Endothelial cell of umbilical vein (primary cell): Measurements from ENCODE around the gene TAAR8. TPM values are rescaled to one million over a fixed set of nuclear protein-coding genes. Genes with fewer than 3 reads are reported as not detected.

Source experiments
- BruUV-seq: library from RNA; stranded (reverse); fragments of 400-500 nt; replicated peaks from 2 replicates; lab custom pipeline; 2021; lab: Mats Ljungman, UMichigan
- CTCF ChIA-PET: fragments of 300-600, 350-600 bp; sonication (Branson Sonifier 250); formaldehyde crosslinking; loops from one replicate; lab custom pipeline; 2021; ENCODE audit warnings: antibody characterized with exemption, inconsistent platforms; lab: Charles Lee
- POLR2A ChIA-PET: fragments of 300-600, 350-600 bp; sonication (Branson Sonifier 250); formaldehyde crosslinking; loops from one replicate; lab custom pipeline; 2021; ENCODE audit warnings: antibody characterized with exemption, inconsistent platforms; lab: Charles Lee
- DNase-seq: peaks from one replicate; pipeline ENCODE4 v3.0.0-alpha.2; 2011; ENCODE audit warnings: low read depth, low spot score
- FAIRE-seq: peaks from 2 replicates; lab custom pipeline; 2011; peaks lifted over from hg19 to GRCh38; lab: Jason Lieb, UNC
- H2AFZ ChIP-seq: 2 replicates; pipeline ENCODE4 v1.6.0; 2012; ENCODE audit warnings: low read depth, low read length, control low read depth, inconsistent platforms
- H3K27ac ChIP-seq: 2 replicates; pipeline ENCODE4 v1.5.1; 2011; ENCODE audit warnings: low read depth, mild to moderate bottlenecking, control low read depth, low read length, moderate library complexity; ENCODE audit not compliant: insufficient read depth
- H3K27me3 ChIP-seq, 2 experiments: 2 replicates each; pipeline versions ENCODE4 v1.6.0 to v1.6.1; 2011; ENCODE audit warnings: low read length in 2 of 2, mixed read lengths in 1 of 2; ENCODE audit not compliant: control insufficient read depth in 2 of 2, insufficient read depth in 2 of 2
- H3K36me3 ChIP-seq, 2 experiments: 2 replicates in 1 of 2; 3 replicates in 1 of 2; pipeline ENCODE4 v1.5.1; 2011; ENCODE audit warnings: low read length in 2 of 2, mild to moderate bottlenecking in 1 of 2, moderate library complexity in 1 of 2; ENCODE audit not compliant: control insufficient read depth in 2 of 2, insufficient read depth in 2 of 2; ENCODE audit errors: extremely low read depth in 1 of 2
- H3K4me1 ChIP-seq: 3 replicates; pipeline ENCODE4 v1.5.1; 2011; ENCODE audit warnings: mild to moderate bottlenecking, low read length; ENCODE audit not compliant: control insufficient read depth, insufficient read depth; ENCODE audit errors: extremely low read depth
- H3K4me2 ChIP-seq: 2 replicates; pipeline ENCODE4 v1.6.1; 2011; ENCODE audit warnings: low read length, control low read depth, mixed read lengths; ENCODE audit not compliant: insufficient read depth
- H3K4me3 ChIP-seq, 3 experiments: fragments of 200-600 bp in 1 of 3; sonication (generic), shearing (Covaris generic) in 1 of 3; replicated peaks in 1 of 3; 2 replicates each; pipeline ENCODE4 v1.5.1; 2011 to 2016; ENCODE audit warnings: control low read depth in 3 of 3, low read length in 3 of 3, mild to moderate bottlenecking in 2 of 3, inconsistent platforms in 1 of 3, low read depth in 1 of 3, moderate library complexity in 1 of 3; ENCODE audit not compliant: insufficient read depth in 1 of 3
- H3K79me2 ChIP-seq: 2 replicates; pipeline ENCODE4 v1.6.0; 2012; ENCODE audit warnings: low read length, inconsistent platforms; ENCODE audit not compliant: control insufficient read depth, insufficient read depth
- H3K9ac ChIP-seq: replicated peaks from 2 replicates; pipeline ENCODE3; 2011; ENCODE audit warnings: low read length, control low read depth; ENCODE audit not compliant: insufficient read depth; ENCODE audit errors: extremely low read depth
- H3K9me1 ChIP-seq: replicated peaks from 3 replicates; pipeline ENCODE4 v1.6.0; 2011; ENCODE audit warnings: mild to moderate bottlenecking, low read length; ENCODE audit not compliant: control insufficient read depth, insufficient read depth; ENCODE audit errors: extremely low read depth
- H3K9me3 ChIP-seq: replicated peaks from 2 replicates; pipeline ENCODE4 v1.5.1; 2012; ENCODE audit warnings: low read length, inconsistent platforms; ENCODE audit not compliant: control insufficient read depth, insufficient read depth
- H4K20me1 ChIP-seq: replicated peaks from 2 replicates; pipeline ENCODE3; 2011; ENCODE audit warnings: mild to moderate bottlenecking, low read length; ENCODE audit not compliant: control insufficient read depth, insufficient read depth; ENCODE audit errors: extremely low read depth
- CTCF ChIP-seq, 2 donors: IDR thresholded peaks; 1 replicate in 1 of 2; 2 replicates in 1 of 2; pipeline ENCODE4 v1.5.1; 2011; ENCODE audit warnings: low read length in 2 of 2, mild to moderate bottlenecking in 2 of 2, moderate library complexity in 2 of 2, control low read depth in 1 of 2, inconsistent platforms in 1 of 2, low read depth in 1 of 2; ENCODE audit not compliant: insufficient read depth in 1 of 2; ENCODE audit errors: extremely low read depth in 1 of 2
- FOS ChIP-seq: IDR thresholded peaks from 2 replicates; pipeline ENCODE4 v1.6.1; 2011; ENCODE audit warnings: mild to moderate bottlenecking, low read length, moderate library complexity, borderline replicate concordance; ENCODE audit not compliant: insufficient read depth
- GATA2 ChIP-seq: IDR thresholded peaks from 2 replicates; pipeline ENCODE4 v1.7.0; 2011; ENCODE audit warnings: low read depth, mild to moderate bottlenecking, moderate library complexity, mixed read lengths, low read length; ENCODE audit not compliant: insufficient read length, insufficient read depth
- MYC ChIP-seq: IDR thresholded peaks from one replicate; pipeline ENCODE4 v1.6.1; 2011; ENCODE audit warnings: mild to moderate bottlenecking, low read depth, low read length
- dilution Hi-C: fragments of 300-500 bp; cut with MboI; formaldehyde crosslinking; loops from one replicate; pipeline ENCODE4 v1.15.0; 2019; ENCODE audit warnings: low sequenced_read_pairs; ENCODE audit not compliant: extremely low pct_ligation_motif_present
- intact Hi-C: fragments of 100-400 bp; cut with micrococcal nuclease; formaldehyde crosslinking; loops from one replicate; pipeline ENCODE4 v1.10.0; 2022
- polyA plus RNA-seq, 4 experiments: library from polyadenylated mRNA; depleted of rRNA in 3 of 4; stranded (reverse) in 3 of 4; unstranded in 1 of 4; fragments of >200 nt; gene quantifications; 2 replicates each; pipeline versions ENCODE4 v1.2.1 to v1.2.3, GENCODE V29; 2011 to 2012; ENCODE audit warnings: missing spikeins in 1 of 4
- total RNA-seq: library from RNA; stranded (reverse); gene quantifications from 2 replicates; pipeline ENCODE4 v1.2.3, GENCODE V29; 2021

The TAAR8 gene
- total and polyA plus RNA-seq, 2 donors (not counting 3 experiments of a cell fraction or from before 2014, with no cell fraction given), result not detected

GRCh38 chr6:132520953-132521352 is 31.5 kb upstream of the TAAR8 start:
- Histone ChIP-seq H3K36me3 (no peaks in the 10 kb centered on the region), H2AFZ (no peak overlapping the region), H3K9me1 (no peaks in the 10 kb centered on the region), H3K4me3 (no peak overlapping the region), H3K4me2 (no peak overlapping the region), H3K27me3 (peaks cover 9 to 30% of the 10 kb centered on the region in 2 experiments), H3K9ac (no peak overlapping the region), H4K20me1 (no peaks in the 10 kb centered on the region), H3K9me3 (no peaks in the 10 kb centered on the region), H3K4me1 (no peaks in the 10 kb centered on the region), H3K27ac (no peak overlapping the region), H3K79me2 (no peaks in the 10 kb centered on the region)
- ChIA-PET POLR2A (no interaction called here), CTCF (interaction anchor here (5.6 kb wide), 1 partner anchor 9 kb away, joined by 45 read pairs; no protein-coding TSS in a partner anchor)
- no peak for FAIRE-seq
- TF ChIP-seq MYC, result no peak
- DNase-seq, result no peak
- BruUV-seq, result no TSS peak
- dilution Hi-C loops, result no loop called here
- intact Hi-C loops, result no loop called here

- Histone ChIP-seq H3K4me2 (no peak overlapping the region), H4K20me1 (no peaks in the 10 kb centered on the region), H3K27me3 (peaks cover 10 to 30% of the 10 kb centered on the region in 2 experiments), H3K4me3 (no peak overlapping the region), H3K9ac (no peak overlapping the region), H3K4me1 (no peaks in the 10 kb centered on the region), H3K9me1 (no peaks in the 10 kb centered on the region), H2AFZ (no peak overlapping the region), H3K27ac (no peak overlapping the region), H3K9me3 (no peaks in the 10 kb centered on the region), H3K79me2 (no peaks in the 10 kb centered on the region), H3K36me3 (no peaks in the 10 kb centered on the region)
- no peak for TF ChIP-seq CTCF (IDR thresholded peaks at IDR 0.05; ENCODE audit: extremely low read depth in 1 of 2, insufficient read depth in 1 of 2, low read depth in 1 of 2, low read length in 2 of 2)
- no peak for TF ChIP-seq FOS
- TF ChIP-seq GATA2, result no peak
- CTCF ChIA-PET, result interaction anchor here (0.8 to 1.7 kb wide), 4 partner anchors 12 to 1392 kb away, joined by 3 to 4 read pairs (median 4); partner anchors contain the start of gene STX7
- dilution Hi-C loops (no loop called here), intact Hi-C loops (no loop called here)
- no TSS peak for BruUV-seq
- POLR2A ChIA-PET, result no interaction called here
- DNase-seq (no peak), FAIRE-seq (no peak)
Measured at GRCh38 chr6:132524646-132525045, 27.8 kb upstream of the TAAR8 start.
